GM21723 (cell line): ENCODE measurements around the gene PJA2.
A peak's percentile ranks its signal among the peaks of the same experiment; 100 is the strongest.
"Not testable (repeated sequence)": the region's sequence is repeated elsewhere in the genome, so short reads cannot be mapped to it uniquely, and the experiment has no call there.

Experiments
- ATAC-seq: cut with Tn5 transposase; IDR thresholded peaks from one replicate; pipeline ENCODE4 v1.9.1; 2021; ENCODE audit warnings: mild to moderate bottlenecking, moderate library complexity; ENCODE audit not compliant: unreplicated experiment

The PJA2 gene

DNA sequence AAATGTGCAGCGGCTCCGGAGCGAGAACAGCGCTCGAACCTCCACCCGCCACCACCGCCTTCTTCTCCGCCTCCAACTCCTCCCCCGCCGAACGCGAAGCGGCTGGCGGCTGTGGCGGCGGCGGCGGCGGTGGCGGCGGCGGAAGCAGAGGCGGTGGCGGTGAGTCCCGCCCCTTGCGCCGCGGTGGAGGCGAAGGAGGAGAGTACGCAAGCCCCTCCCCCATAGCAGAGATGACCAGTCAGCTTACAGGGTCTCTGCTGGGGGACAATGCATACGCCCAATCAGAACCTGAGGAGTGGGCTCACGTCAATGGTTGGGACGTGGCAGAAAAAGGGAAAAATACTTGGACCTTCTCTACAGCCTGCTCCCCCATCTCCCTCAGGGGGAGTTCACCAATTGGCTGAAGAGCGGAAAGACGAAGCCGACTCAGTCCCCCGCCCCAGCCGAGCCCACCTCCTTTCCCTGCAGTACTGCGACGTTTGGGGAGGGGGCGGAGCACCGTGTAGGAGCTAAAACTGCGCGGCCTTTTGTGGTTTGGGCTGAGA lies at the start of gene PJA2:
PJA2 (minus strand) TSS at position 131 of the 545 bp plus-strand sequence. CDS start 26,541 bp downstream, outside the sequence.
- ATAC-seq: peak; percentile 81

DNA sequence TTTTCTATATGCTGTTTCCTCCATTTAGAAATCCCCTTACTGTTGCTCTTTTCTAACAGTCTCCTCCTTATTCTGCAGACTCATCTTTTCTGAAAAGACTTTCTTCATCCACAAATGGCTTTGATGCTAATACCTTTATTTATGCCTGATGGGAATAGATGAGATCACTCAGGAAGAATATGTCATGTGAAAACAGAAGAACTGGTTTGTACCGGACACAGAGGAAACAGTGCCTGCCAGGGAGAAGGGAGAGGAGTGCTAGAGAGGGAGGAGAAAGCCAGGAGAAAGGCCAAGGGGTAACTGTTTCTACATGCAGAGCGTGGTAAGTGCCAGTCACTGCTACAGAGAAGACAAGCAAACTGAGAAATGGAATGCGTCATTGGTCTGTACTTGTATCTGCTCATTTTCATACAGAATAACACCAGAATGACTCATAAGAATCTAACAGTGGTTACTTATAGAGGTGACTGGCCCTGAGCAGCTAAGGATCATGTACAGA lies 45.9 kb upstream of the PJA2 start:
- peak; percentile 100 for ATAC-seq

- ATAC-seq: no peak
Observed at GRCh38 chr5:109454731-109455505, 45.1 kb upstream of the PJA2 start.

GRCh38 chr5:109453251-109453650 lies 43.5 kb upstream of the PJA2 start:
- no peak for ATAC-seq

DNA sequence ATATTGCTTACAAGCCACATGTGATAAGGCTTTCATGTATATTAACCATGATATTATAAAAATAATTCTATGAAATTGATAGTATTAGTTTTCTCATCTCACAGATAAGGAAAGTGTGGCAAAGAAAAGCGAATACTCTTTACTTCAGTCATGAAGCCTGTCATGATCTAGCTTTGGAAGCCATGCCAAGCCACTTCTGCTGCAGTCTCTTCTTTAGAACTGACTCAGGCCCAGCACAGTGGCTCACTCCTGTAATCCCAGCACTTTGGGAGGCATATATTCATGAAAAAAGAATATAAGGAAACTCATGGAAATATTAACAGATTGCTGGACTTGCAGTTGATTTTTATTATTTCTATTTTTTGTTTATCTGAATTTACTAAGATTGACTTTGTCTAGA lies 42.9 kb upstream of the PJA2 start:
- no peak for ATAC-seq

GRCh38 chr5:109451146-109451545 lies 41.4 kb upstream of the PJA2 start:
- no peak for ATAC-seq

DNA sequence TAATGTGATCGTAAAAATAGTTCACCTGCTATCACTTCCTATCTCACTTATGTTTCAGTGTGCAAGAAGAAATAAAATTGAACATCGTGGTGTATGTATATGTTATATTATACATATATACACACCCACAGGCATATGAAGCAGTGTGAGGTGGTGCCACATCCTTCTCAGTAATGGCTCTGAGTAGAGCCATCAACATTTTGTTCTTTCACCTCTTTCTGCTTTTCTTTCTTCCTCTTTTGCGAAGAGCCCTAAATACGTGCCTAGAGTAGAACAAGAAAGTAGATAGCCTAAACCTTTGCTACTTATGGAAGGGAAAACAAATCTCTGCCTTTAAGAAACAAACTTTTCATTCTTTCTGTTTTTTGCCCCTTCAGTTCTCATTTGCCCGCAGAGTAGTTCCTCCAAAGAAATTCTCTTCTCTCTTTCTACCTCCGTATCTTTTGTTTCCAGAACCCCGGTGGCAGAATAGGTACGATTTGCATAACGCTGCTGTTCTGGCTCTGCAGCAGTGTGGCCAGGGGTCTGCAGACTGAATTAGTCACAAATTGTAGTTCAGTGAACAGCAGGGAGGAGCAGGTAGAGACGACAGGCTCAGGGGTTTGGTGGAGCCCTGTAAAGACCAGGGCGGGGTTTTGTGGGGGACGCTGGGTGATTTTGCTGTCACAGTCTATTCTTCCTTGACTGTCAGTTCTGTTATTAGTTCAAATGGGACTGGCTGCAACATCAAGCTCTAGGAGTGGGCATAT lies 40.5 kb upstream of the PJA2 start:
- no peak for ATAC-seq

DNA sequence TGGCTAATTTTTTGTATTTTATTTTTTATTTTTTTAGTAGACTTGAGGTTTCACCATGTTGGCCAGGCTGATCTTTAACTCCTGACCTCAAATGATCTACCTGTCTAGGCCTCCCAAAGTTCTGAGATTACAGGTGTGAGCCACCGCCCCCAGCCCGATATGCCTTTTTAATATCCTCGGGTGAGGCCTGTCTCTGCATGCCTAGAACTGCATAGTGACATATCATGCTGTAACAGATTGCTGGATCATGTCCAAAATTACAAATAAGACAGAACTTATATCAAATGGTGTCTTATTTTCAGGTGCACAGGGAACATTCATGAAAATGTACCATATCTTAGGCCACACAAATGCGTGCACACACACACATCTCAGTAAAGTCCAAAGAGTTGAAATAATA lies 39.1 kb upstream of the PJA2 start:
- ATAC-seq: no peak

DNA sequence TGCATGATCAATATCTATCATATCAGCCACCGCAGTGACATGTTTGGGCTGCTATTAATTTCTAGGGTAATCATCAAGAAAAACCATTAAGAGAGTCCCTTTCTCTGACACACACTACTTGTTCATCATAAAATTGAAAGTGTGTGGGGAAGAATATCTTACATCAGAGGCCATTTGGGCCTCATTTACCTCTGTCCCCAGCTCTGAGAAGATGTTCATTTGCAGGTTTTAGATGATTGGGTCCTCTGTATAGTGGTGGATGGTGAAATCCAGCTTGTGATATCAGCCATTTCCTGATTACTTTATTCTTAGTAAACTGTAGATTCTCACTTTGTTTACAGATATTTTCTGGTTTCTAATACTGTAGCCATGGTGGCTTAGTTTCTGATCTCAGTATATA lies 29.8 kb upstream of the PJA2 start:
- ATAC-seq: no peak

- no peak for ATAC-seq
Observed at GRCh38 chr5:109426075-109426474, 16.3 kb upstream of the PJA2 start.

GRCh38 chr5:109425521-109425920 lies 15.7 kb upstream of the PJA2 start:
- not testable (repeated sequence) for ATAC-seq

- ATAC-seq: no peak
Observed at GRCh38 chr5:109421956-109422355, 12.2 kb upstream of the PJA2 start.

DNA sequence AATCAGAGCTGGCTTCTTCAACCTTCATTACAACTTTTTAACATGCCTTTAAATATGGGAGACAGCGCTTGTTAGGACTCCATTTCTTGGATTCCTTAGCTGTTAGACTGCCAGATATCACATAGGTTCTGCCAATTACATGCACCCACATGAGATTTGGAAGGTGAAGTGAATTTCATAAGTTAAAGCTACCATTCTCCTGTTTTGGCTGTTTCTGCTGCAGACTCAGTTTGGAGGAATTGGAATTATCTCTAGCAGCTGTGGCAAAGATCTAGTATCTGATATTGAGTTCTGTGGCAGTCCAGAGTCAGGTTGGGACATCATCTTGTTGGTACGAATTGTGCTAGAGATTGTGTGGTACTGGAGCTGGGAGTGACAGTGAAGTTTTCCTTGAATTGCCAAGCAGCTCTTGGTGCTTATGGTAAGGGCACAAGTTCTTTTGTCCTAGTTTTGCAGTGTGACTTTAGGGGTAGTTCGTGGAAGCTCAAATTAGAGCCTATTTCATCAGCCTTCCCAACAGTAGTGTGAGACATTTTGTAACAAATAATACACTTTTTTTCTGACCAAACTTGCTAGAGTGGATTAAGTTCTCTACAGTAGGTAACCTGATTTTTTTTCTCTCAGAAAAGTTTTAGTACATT lies 9.1 kb upstream of the PJA2 start:
- no peak for ATAC-seq

GRCh38 chr5:109416882-109417281 lies 7.1 kb upstream of the PJA2 start:
- no peak for ATAC-seq

DNA sequence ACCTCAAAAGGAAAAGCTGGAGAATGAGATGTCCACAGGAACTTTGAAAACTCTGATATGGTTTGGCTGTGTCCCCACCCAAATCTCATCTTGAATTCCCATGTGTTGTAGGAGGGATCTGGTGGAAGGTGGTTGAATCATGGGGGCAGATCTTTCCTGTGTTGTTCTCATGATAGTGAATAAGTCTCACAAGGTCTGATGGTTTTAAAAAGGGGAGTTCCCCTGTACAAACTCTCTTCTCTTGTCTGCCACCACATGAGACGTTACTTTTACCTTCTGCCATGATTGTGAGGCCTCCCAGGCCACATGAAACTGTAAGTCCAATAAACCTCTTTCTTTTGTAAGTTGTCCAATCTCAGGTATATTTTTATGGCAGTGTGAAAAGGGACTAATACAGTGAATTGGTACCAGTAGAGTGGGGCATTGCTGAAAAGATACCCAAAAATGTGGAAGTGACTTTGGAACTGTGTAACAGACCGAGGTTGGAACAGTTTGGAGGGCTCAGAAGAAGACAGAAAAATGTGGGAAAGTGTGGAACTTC lies 4.2 kb upstream of the PJA2 start:
- not testable (repeated sequence) for ATAC-seq

DNA sequence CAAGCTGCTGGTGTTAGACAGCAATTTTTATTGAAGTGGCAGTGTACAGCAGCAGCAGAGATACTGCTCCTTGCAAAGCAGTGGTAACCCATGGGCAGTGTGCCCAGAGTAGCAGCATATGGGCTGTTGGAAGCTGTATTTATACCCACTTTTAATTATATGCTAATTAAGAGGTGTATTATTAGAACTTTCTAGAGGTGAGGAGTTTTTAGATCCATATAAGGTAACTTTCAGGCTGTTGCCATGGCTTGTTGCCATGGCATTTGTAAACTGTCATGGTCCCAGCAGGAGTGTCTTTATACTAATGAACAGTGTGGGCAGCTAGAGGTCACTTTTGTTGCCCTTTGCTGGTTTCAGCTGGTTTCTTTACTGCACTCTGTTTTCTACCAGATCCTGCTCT lies 3.7 kb upstream of the PJA2 start:
- ATAC-seq: no peak

DNA sequence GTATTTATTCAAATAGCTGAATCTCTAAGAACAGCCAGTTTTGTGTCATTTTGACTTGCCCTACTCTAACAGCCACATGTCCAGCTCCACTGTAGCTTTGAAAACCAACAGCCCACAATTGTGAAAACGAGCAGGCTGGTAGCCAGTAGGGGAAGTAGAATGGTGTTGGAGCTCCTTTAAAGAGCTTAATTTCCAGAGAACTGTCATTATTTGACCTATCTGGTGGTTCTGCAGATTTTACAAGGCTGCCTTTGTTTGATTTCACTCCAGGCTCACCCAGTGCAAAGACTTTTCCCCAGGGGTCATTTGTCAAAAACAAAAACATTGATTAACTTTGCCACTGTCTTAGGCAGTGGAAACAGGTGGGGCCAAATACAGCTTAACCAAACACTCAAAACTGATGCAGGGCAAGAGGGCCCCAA lies 3.2 kb upstream of the PJA2 start:
- no peak for ATAC-seq

DNA sequence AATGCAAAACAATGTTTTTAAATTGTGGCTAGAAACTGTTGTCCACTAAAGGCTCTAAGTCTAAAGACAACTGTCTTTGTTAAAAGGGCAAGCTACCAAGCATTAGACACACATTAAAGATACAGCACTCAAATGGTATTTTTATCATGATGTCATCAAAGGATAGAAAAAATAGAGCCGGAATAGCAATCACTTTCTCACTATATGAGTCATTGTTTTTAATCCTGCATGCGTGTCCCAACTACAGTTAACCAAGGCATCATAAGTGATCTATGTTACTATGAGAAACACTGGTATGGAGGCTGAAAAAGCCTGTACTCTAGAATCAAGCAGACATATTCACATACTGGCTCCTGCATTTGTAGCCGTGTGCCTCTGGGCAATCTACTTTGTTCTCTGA lies 1.9 kb upstream of the PJA2 start:
- no peak for ATAC-seq

DNA sequence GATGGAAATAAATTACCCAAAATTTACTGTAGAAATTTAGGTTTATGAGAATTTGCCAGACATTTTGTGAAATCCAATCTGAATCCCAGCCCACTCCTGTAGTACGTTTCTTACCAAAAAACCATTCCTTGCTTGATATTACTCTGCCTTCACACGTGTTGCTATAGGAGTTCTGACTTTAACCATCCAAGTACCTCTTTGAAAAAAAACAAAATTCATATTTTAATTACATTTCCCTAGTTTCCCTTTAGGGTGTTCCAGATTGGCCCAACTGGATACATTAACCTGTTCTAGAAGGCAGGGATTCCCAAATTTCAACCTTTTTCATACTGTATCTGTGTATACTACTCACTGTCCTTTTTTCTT lies 1.4 kb upstream of the PJA2 start:
- ATAC-seq: no peak

DNA sequence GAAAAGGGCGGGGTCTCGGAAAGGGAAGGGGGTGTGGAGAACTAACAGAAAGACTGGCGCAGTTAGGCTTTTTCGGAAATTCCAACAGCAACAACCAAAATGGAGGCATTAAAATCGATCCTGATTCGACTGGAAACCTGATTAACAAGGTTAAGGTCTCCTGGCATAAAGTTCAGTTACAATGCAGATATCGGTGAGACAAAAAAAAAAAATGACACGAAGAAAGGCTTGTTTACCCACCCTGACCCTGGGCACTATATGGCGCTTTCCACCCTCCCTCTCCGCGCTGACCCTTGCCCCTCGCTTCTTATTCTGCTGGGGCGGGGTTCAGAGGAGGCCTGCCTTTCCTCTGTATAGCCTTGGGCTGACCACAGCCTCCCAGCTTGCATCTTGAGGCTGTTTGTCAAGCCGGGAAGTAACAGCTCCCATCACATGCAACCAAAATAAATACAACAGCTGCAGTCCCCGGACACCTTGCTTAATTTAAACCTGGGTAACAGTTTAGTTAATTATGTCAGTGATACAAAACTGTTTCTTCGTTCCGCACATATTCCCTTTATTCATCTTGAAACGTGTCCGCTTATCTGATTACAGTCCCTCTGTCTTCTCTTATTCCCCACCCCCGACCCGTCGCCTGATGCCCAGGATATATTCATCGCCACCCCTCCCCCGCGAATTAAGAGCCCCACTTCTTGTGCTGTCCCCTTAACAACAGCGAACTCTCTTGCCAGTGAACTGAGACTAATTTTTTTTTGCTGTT lies 795 bp upstream of the PJA2 start:
- peak; percentile 17 for ATAC-seq
